Activated gamma-delta T cell treated with Interleukin-2 at 50 U/mL for 16 hours (primary cell): ENCODE results near the gene TAAR1.
A peak's percentile ranks its signal among the peaks of the same experiment; 100 is the strongest.
"Not testable (repeated sequence)": the region's sequence is repeated elsewhere in the genome, so short reads cannot be mapped to it uniquely, and the experiment has no call there.

ENCODE experiments used
- DNase-seq: peaks from one replicate; pipeline ENCODE4 v3.0.0-alpha.2; 2020

Gene TAAR1

GRCh38 chr6:132651062-132651461, 7.9 kb downstream of the TAAR1 start:
- no peak for DNase-seq

- no peak for DNase-seq
Measured at GRCh38 chr6:132650429-132650828, 8.6 kb downstream of the TAAR1 start.

- no peak for DNase-seq
Measured at GRCh38 chr6:132648828-132649227, 10.2 kb downstream of the TAAR1 start.

GRCh38 chr6:132648356-132648755, 10.6 kb downstream of the TAAR1 start:
- peak; percentile 5 for DNase-seq

- no peak for DNase-seq
Measured at GRCh38 chr6:132643547-132643946, 15.4 kb downstream of the TAAR1 start.

- not testable (repeated sequence) for DNase-seq
Measured at GRCh38 chr6:132637135-132637534, 21.8 kb downstream of the TAAR1 start.

GRCh38 chr6:132635906-132636305, 23.1 kb downstream of the TAAR1 start:
- not testable (repeated sequence) for DNase-seq

- not testable (repeated sequence) for DNase-seq
Measured at GRCh38 chr6:132635288-132635687, 23.7 kb downstream of the TAAR1 start.

GRCh38 chr6:132634796-132635195, 24.2 kb downstream of the TAAR1 start:
- DNase-seq, result no peak

- DNase-seq, result no peak
Measured at GRCh38 chr6:132633362-132633761, 25.6 kb downstream of the TAAR1 start.

GRCh38 chr6:132624175-132624574, 34.8 kb downstream of the TAAR1 start, which contains the start of gene TAAR2:
TAAR2 (minus strand) TSS chr6:132624275; CDS start chr6:132624275, 0 bp downstream.
- DNase-seq, result no peak

GRCh38 chr6:132623106-132623845, 35.7 kb downstream of the TAAR1 start:
- no peak for DNase-seq

GRCh38 chr6:132616677-132617076, 42.3 kb downstream of the TAAR1 start:
- no peak for DNase-seq

GRCh38 chr6:132614554-132614953, 44.4 kb downstream of the TAAR1 start:
- no peak for DNase-seq

GRCh38 chr6:132612449-132613108, 46.4 kb downstream of the TAAR1 start:
- no peak for DNase-seq

GRCh38 chr6:132611616-132612015, 47.4 kb downstream of the TAAR1 start:
- no peak for DNase-seq

- DNase-seq, result no peak
Measured at GRCh38 chr6:132607544-132608233, 51.3 kb downstream of the TAAR1 start.

- DNase-seq, result no peak
Measured at GRCh38 chr6:132604635-132605152, 54.3 kb downstream of the TAAR1 start.

- DNase-seq, result not testable (repeated sequence)
Measured at GRCh38 chr6:132600900-132601299, 58.1 kb downstream of the TAAR1 start.

GRCh38 chr6:132598473-132598872, 60.5 kb downstream of the TAAR1 start:
- DNase-seq, result no peak

GRCh38 chr6:132596201-132596600, 62.8 kb downstream of the TAAR1 start:
- DNase-seq, result no peak
